HCT116 (cell line): Measurements from ENCODE around the gene SLAIN1. TPM values are rescaled to one million over a fixed set of nuclear protein-coding genes. Genes with fewer than 3 reads are reported as not detected.

ENCODE experiments used
- ATAC-seq: fragments of 200-7000 bp; cut with Tn5 transposase; 2 replicates; pipeline ENCODE4 v1.9.1; 2020; ENCODE audit warnings: mild to moderate bottlenecking, moderate library complexity
- BruUV-seq: library from RNA; stranded (reverse); fragments of 400-500 nt; replicated peaks from 2 replicates; lab custom pipeline; 2021; lab: Mats Ljungman, UMichigan
- CTCF ChIA-PET: fragments of 300-600 bp; sonication (Branson Sonifier 250); formaldehyde crosslinking; loops from one replicate; lab custom pipeline; 2021; ENCODE audit warnings: antibody characterized with exemption; lab: Charles Lee
- POLR2A ChIA-PET: fragments of 300-600, 350-600 bp; sonication (Branson Sonifier 250); formaldehyde crosslinking; loops from one replicate; lab custom pipeline; 2021; ENCODE audit warnings: antibody characterized with exemption; lab: Charles Lee
- RAD21 ChIA-PET, 2 experiments: fragments of 300-600 bp; sonication (Branson Sonifier 250); formaldehyde crosslinking; loops; one replicate each; lab custom pipeline; 2023; ENCODE audit warnings: low total read pairs in 2 of 2; ENCODE audit not compliant: uncharacterized antibody in 2 of 2, unreplicated experiment in 2 of 2, low non-redundant PET in 1 of 2; lab: Charles Lee
- DNase-seq: peaks from one replicate; pipeline ENCODE4 v3.0.0-alpha.2; 2010; ENCODE audit warnings: low read depth, low spot score
- H2AFZ ChIP-seq: fragments of 200-600 bp; shearing (Covaris generic), sonication (generic); 2 replicates; pipeline ENCODE4 v1.6.1; 2017; ENCODE audit warnings: low read depth, mixed run types, mixed read lengths, antibody characterized with exemption, low read length; ENCODE audit not compliant: poor library complexity, severe bottlenecking
- H3K27ac ChIP-seq: 2 replicates; pipeline ENCODE4 v1.5.1; 2012; ENCODE audit warnings: low read depth, low read length
- H3K27me3 ChIP-seq: fragments of 200-600 bp; sonication (generic); 2 replicates; pipeline ENCODE4 v1.6.1; 2016; ENCODE audit warnings: mixed run types, low read length, mixed read lengths; ENCODE audit not compliant: insufficient read depth
- H3K36me3 ChIP-seq, 2 experiments: fragments of 200-500 bp in 1 of 2; fragments of 200-600 bp in 1 of 2; sonication (Bioruptor generic) in 1 of 2; sonication (generic) in 1 of 2; 2 replicates each; pipeline versions ENCODE4 v1.5.1 to v1.6.1; 2014 to 2016; ENCODE audit warnings: low read length in 2 of 2, inconsistent platforms in 1 of 2, mixed read lengths in 1 of 2, mixed run types in 1 of 2; ENCODE audit not compliant: insufficient read depth in 2 of 2, control insufficient read depth in 1 of 2
- H3K4me1 ChIP-seq, 2 experiments: fragments of 200-600 bp in 1 of 2; sonication (generic) in 1 of 2; 2 replicates each; pipeline versions ENCODE4 v1.5.1 to v1.6.1; 2012 to 2017; ENCODE audit warnings: low read length in 2 of 2, inconsistent platforms in 1 of 2, mild to moderate bottlenecking in 1 of 2, mixed read lengths in 1 of 2, mixed run types in 1 of 2, moderate library complexity in 1 of 2; ENCODE audit not compliant: insufficient read depth in 2 of 2, control insufficient read depth in 1 of 2
- H3K4me2 ChIP-seq: fragments of 200-600 bp; sonication (generic); 2 replicates; pipeline ENCODE4 v1.6.1; 2017; ENCODE audit warnings: mixed run types, low read length, mixed read lengths
- H3K4me3 ChIP-seq, 2 experiments: fragments of 200-600 bp in 1 of 2; sonication (generic) in 1 of 2; replicated peaks in 1 of 2; 2 replicates each; pipeline ENCODE4 v1.5.1; 2011 to 2016; ENCODE audit warnings: low read length in 2 of 2, control low read depth in 1 of 2, low read depth in 1 of 2, mild to moderate bottlenecking in 1 of 2, mixed read lengths in 1 of 2, mixed run types in 1 of 2
- H3K79me2 ChIP-seq: fragments of 200-600 bp; sonication (generic); 2 replicates; pipeline ENCODE4 v1.6.1; 2017; ENCODE audit warnings: mild to moderate bottlenecking, mixed run types, low read length, moderate library complexity, mixed read lengths; ENCODE audit not compliant: insufficient read depth
- H3K9ac ChIP-seq: fragments of 200-600 bp; sonication (generic); 2 replicates; pipeline ENCODE4 v1.6.1; 2016; ENCODE audit warnings: low read length, mixed read lengths
- H3K9me2 ChIP-seq: fragments of 200-600 bp; sonication (generic), shearing (Covaris generic); 2 replicates; pipeline ENCODE4 v1.6.1; 2017; ENCODE audit warnings: mixed run types, mild to moderate bottlenecking, moderate library complexity; ENCODE audit not compliant: insufficient read depth
- H3K9me3 ChIP-seq, 2 experiments: fragments of 200-500 bp in 1 of 2; fragments of 200-600 bp in 1 of 2; sonication (Bioruptor generic) in 1 of 2; sonication (generic) in 1 of 2; 2 replicates each; pipeline ENCODE4 v1.6.1; 2014 to 2017; ENCODE audit warnings: low read length in 2 of 2, mixed read lengths in 2 of 2, inconsistent platforms in 1 of 2, low read depth in 1 of 2, mild to moderate bottlenecking in 1 of 2, mixed run types in 1 of 2, moderate library complexity in 1 of 2; ENCODE audit not compliant: control insufficient read depth in 1 of 2, insufficient read depth in 1 of 2
- H4K20me1 ChIP-seq: fragments of 200-600 bp; sonication (generic), shearing (Covaris generic); 2 replicates; pipeline ENCODE4 v1.6.1; 2017; ENCODE audit warnings: mixed run types, mild to moderate bottlenecking, moderate library complexity; ENCODE audit not compliant: insufficient read depth
- ATF3 ChIP-seq: IDR thresholded peaks from 2 replicates; pipeline ENCODE4 v1.6.1; 2012
- CTCF ChIP-seq, 3 experiments: fragments of 200-600 bp in 1 of 3; sonication (generic) in 1 of 3; IDR thresholded peaks in 2 of 3; conservative IDR thresholded peaks in 1 of 3; 2 replicates each; pipeline ENCODE4 v1.5.1; 2012 to 2017; ENCODE audit warnings: low read depth in 2 of 3, low read length in 2 of 3, antibody characterized with exemption in 1 of 3, borderline replicate concordance in 1 of 3, control low read depth in 1 of 3, mild to moderate bottlenecking in 1 of 3, mixed read lengths in 1 of 3, mixed run types in 1 of 3, moderate library complexity in 1 of 3; ENCODE audit not compliant: insufficient read depth in 1 of 3
- ELF1 ChIP-seq: IDR thresholded peaks from 2 replicates; pipeline ENCODE4 v1.6.1; 2012; ENCODE audit warnings: low read depth, borderline replicate concordance
- EZH2 ChIP-seq: fragments of 200-600 bp; sonication (generic); IDR thresholded peaks from 2 replicates; pipeline ENCODE4 v1.6.1; 2017; ENCODE audit warnings: antibody characterized with exemption, mixed run types
- FOSL1 ChIP-seq: IDR thresholded peaks from 2 replicates; pipeline ENCODE4 v1.6.1; 2012; ENCODE audit warnings: low read depth
- MAX ChIP-seq: IDR thresholded peaks from 2 replicates; pipeline ENCODE4 v1.6.1; 2012
- REST ChIP-seq: IDR thresholded peaks from 2 replicates; pipeline ENCODE4 v1.6.1; 2012; ENCODE audit warnings: low read depth
- SIN3A ChIP-seq: IDR thresholded peaks from 2 replicates; pipeline ENCODE4 v1.6.1; 2012; ENCODE audit warnings: low read depth
- SRF ChIP-seq: IDR thresholded peaks from 2 replicates; pipeline ENCODE4 v1.6.1; 2012; ENCODE audit warnings: low read depth
- TCF7L2 ChIP-seq: IDR thresholded peaks from 2 replicates; pipeline ENCODE4 v1.7.0; 2011; ENCODE audit warnings: borderline replicate concordance, inconsistent platforms; ENCODE audit not compliant: insufficient read depth, insufficient read length; ENCODE audit errors: extremely low read depth
- ZBTB33 ChIP-seq: IDR thresholded peaks from 2 replicates; pipeline ENCODE4 v1.6.1; 2011; ENCODE audit warnings: mild to moderate bottlenecking, low read length, moderate library complexity; ENCODE audit not compliant: insufficient replicate concordance; ENCODE audit errors: extremely low read depth
- ZFX ChIP-seq: fragments of 450-650 bp; IDR thresholded peaks from 2 replicates; pipeline ENCODE4 v1.6.1; 2017
- intact Hi-C: fragments of 100-400 bp; cut with micrococcal nuclease; formaldehyde crosslinking; loops from 2 replicates; pipeline ENCODE4 v1.10.0; 2022
- total RNA-seq: library from RNA; stranded (reverse); gene quantifications from one replicate; pipeline ENCODE4 v1.2.1, GENCODE V29; 2021; ENCODE audit not compliant: unreplicated experiment

Gene SLAIN1
- total RNA-seq, 1 experiment from 2014 or later, result 0.34 TPM

- Histone ChIP-seq H3K27me3 (0 out of 2 replicates have a peak, but pooled peaks cover 12% of the 10 kb centered on the region), H3K36me3 (no peaks in the 10 kb centered on the region), H3K4me2 (no peak overlapping the region), H2AFZ (no peak overlapping the region), H4K20me1 (no peaks in the 10 kb centered on the region), H3K4me1 (no peaks in the 10 kb centered on the region), H3K79me2 (no peaks in the 10 kb centered on the region), H3K27ac (no peak overlapping the region), H3K9me2 (no peaks in the 10 kb centered on the region), H3K9me3 (no peaks in the 10 kb centered on the region), H3K4me3 (no peak overlapping the region), H3K9ac (no peak overlapping the region)
- no TSS peak for BruUV-seq
- intact Hi-C loops, result no loop called here
- no peak for ATAC-seq
- ChIA-PET RAD21 (no interaction called here), CTCF (no interaction called here), POLR2A (no interaction called here)
- DNase-seq, result no peak
- TF ChIP-seq EZH2 (no peak), TCF7L2 (no peak), SRF (no peak), FOSL1 (no peak), ELF1 (no peak), REST (no peak), CTCF (IDR thresholded peaks at IDR 0.05 in 2 of 3, conservative IDR thresholded peaks at IDR 0.05 in 1 of 3; ENCODE audit: borderline replicate concordance in 1 of 3, insufficient read depth in 1 of 3, low read depth in 2 of 3, low read length in 2 of 3) (no peak), ZFX (no peak), SIN3A (no peak), ZBTB33 (no peak), ATF3 (no peak), MAX (no peak)
- TF ChIP-seq, all 23 proteins: peak for 0
These were observed 36.2 kb downstream of the SLAIN1 start for GRCh38 chr13:77733674-77734073.
